H1 (cell line): ENCODE measurements around the gene TARS2.

Experiments used
- BRCA1 ChIP-seq: IDR thresholded peaks from 2 replicates; pipeline ENCODE4 v1.6.1; 2012; ENCODE audit warnings: low read depth, low read length, improper control_type of control experiment
- E2F6 ChIP-seq: IDR thresholded peaks from 2 replicates; pipeline ENCODE4 v1.6.1; 2012; ENCODE audit warnings: inconsistent platforms
- EGR1 ChIP-seq: IDR thresholded peaks from 2 replicates; pipeline ENCODE4 v1.6.1; 2011; ENCODE audit warnings: low read depth, low read length, borderline replicate concordance
- EZH2 ChIP-seq: fragments of 200-600 bp; sonication (generic); IDR thresholded peaks from 2 replicates; pipeline ENCODE4 v1.7.1; 2012; ENCODE audit warnings: low read depth, mild to moderate bottlenecking, moderate library complexity, low read length, inconsistent platforms; ENCODE audit not compliant: severe bottlenecking
- GABPA ChIP-seq: IDR thresholded peaks from 2 replicates; pipeline ENCODE4 v1.6.1; 2011; ENCODE audit warnings: mild to moderate bottlenecking, low read length, moderate library complexity, borderline replicate concordance; ENCODE audit not compliant: insufficient read depth
- JUND ChIP-seq: IDR thresholded peaks from 2 replicates; pipeline ENCODE4 v1.6.1; 2011; ENCODE audit warnings: mild to moderate bottlenecking, improper control_type of control experiment, low read length
- POLR2A ChIP-seq, 2 experiments: IDR thresholded peaks; 1 replicate in 1 of 2; 2 replicates in 1 of 2; pipeline ENCODE4 v1.6.1; 2011; ENCODE audit warnings: low read depth in 2 of 2, low read length in 2 of 2, mild to moderate bottlenecking in 2 of 2; ENCODE audit errors: control extremely low read depth in 1 of 2
- POLR2AphosphoS5 ChIP-seq: IDR thresholded peaks from 2 replicates; pipeline ENCODE4 v1.6.1; 2011; ENCODE audit warnings: low read depth, low read length
- TAF1 ChIP-seq: IDR thresholded peaks from 2 replicates; pipeline ENCODE4 v1.6.1; 2011; ENCODE audit warnings: mild to moderate bottlenecking, low read depth, low read length
- YY1 ChIP-seq: IDR thresholded peaks from 2 replicates; pipeline ENCODE4 v1.6.1; 2011; ENCODE audit warnings: low read depth, mild to moderate bottlenecking, low read length
- TF ChIP-seq, protein P1 (sequence below), 3 experiments: IDR thresholded peaks; 1 replicate in 2 of 3; 2 replicates in 1 of 3; pipeline versions ENCODE4 v1.5.1 to v1.6.1; 2011; ENCODE audit warnings: low read length in 3 of 3, mild to moderate bottlenecking in 3 of 3, inconsistent platforms in 2 of 3, low read depth in 1 of 3, moderate library complexity in 1 of 3; ENCODE audit not compliant: insufficient read depth in 1 of 3; ENCODE audit errors: control extremely low read depth in 1 of 3
- TF ChIP-seq, protein P2 (sequence below): IDR thresholded peaks from 2 replicates; pipeline ENCODE4 v1.6.1; 2011; ENCODE audit warnings: low read depth, mild to moderate bottlenecking, low read length; ENCODE audit not compliant: insufficient read depth

DNA sequence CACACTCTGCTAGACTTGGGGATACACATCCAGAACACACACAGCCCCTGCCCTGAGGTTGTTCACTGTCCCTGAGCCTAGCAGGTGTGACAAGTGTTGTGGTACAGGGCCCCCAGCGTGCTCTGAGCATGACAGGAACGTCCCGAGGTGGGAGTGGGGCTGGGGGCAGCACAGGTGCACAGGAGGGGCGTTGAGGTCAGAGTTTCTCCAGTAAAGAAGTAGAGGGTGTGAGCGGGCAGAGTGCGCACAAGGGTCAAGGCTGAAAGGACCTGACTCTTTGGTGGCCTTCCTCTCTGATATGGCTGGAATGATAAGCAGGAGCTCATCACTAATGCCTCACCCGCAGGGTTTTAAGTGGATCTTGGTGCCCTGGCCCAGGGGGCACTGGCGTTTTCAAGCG lies 27.0 kb downstream of the TARS2 start:
- TF ChIP-seq GABPA, result no peak
- no peak for TF ChIP-seq TAF1
- TF ChIP-seq, protein P1, sequence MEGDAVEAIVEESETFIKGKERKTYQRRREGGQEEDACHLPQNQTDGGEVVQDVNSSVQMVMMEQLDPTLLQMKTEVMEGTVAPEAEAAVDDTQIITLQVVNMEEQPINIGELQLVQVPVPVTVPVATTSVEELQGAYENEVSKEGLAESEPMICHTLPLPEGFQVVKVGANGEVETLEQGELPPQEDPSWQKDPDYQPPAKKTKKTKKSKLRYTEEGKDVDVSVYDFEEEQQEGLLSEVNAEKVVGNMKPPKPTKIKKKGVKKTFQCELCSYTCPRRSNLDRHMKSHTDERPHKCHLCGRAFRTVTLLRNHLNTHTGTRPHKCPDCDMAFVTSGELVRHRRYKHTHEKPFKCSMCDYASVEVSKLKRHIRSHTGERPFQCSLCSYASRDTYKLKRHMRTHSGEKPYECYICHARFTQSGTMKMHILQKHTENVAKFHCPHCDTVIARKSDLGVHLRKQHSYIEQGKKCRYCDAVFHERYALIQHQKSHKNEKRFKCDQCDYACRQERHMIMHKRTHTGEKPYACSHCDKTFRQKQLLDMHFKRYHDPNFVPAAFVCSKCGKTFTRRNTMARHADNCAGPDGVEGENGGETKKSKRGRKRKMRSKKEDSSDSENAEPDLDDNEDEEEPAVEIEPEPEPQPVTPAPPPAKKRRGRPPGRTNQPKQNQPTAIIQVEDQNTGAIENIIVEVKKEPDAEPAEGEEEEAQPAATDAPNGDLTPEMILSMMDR (IDR thresholded peaks at IDR 0.05; ENCODE audit: control extremely low read depth in 1 of 3, insufficient read depth in 1 of 3, low read depth in 1 of 3, low read length in 3 of 3), result no peak
- TF ChIP-seq EZH2, result no peak
- TF ChIP-seq JUND, result no peak
- TF ChIP-seq, protein P2, sequence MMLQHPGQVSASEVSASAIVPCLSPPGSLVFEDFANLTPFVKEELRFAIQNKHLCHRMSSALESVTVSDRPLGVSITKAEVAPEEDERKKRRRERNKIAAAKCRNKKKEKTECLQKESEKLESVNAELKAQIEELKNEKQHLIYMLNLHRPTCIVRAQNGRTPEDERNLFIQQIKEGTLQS, result no peak
- no peak for TF ChIP-seq EGR1
- TF ChIP-seq BRCA1, result no peak
- no peak for TF ChIP-seq POLR2AphosphoS5
- no peak for TF ChIP-seq E2F6
- no peak for TF ChIP-seq YY1
- no peak for TF ChIP-seq POLR2A (IDR thresholded peaks at IDR 0.05; ENCODE audit: control extremely low read depth in 1 of 2, low read depth in 2 of 2, low read length in 2 of 2)
